DMS114 treated with DMSO at 0.1 percent for 48 hours (cell line): ENCODE measurements around the gene DELE1.

Source experiments
- DNase-seq: peaks from one replicate; lab custom pipeline; 2025; ENCODE audit not compliant: unreplicated experiment; lab: John Stamatoyannopoulos, UW

Gene DELE1

DNA sequence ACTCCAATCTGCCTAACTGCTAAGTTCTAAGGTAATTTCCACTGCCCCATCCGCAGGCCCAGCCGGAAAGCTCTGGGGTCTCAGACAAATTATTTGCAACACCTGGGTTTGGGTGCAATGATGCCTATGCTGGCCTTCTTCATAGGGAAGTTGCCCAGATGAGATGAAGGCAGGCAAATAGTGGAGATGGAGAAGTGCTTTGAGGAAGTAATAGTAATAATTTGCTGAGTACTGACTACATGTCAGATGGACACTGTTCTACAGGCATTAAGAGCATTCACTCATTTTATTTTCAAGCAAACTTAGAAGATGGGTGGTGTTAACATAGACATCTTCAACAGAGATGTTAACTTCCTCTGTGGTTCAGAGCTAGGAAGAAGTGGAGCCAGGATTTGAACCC is 30.5 kb downstream of the DELE1 start:
- DNase-seq: no peak

DNA sequence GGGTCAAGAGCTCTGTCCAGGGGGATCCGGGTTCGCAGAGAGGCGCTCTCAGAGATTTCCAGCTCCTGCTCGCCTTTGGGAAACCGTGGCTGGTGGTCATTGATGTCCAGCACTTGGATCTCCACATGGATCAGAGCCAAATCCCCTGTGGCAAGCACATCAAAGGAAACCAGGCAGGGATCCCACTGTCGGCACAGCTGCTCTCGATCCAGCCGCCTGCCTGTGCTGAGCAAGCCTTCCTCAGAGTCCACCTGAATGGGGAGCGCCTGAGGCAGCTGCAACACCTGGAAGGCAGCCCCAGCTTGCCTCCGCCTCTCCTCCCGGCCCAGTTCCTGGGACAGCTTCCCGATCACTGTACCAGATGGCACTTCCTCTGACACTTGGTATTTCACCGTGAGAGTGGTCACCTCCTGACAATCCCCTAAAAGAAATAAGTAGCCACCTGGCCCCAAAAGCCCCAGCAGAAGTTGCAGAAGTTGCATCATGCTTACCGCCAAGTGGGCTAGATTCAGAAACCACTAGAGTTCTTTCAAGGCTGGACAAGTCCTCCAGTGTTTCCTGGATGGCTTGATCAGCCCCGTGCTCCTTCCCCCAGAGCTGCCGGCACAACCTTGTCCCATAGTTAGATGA is 33.8 kb downstream of the DELE1 start:
- DNase-seq: no peak

DNA sequence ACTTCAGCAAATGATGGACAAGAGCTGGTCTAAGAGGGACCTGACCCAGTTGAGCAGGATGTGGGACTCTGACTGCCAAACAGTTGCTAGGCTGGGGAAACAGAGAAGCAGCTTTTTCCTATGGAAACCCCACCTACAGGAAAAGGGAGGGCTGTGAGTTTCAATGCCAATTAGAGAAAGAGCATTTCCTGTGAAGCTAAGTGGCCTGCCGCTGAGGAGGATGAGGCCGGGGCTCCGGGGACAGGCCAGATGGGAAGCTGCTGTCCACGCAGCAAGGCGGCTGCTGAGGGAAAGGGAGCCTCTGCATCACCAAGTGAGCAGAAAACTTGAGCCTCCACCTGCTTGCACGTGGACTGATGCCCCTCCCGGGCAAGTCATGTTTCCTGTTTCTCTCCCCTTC is 34.4 kb downstream of the DELE1 start, which contains the start of gene PCDH12:
PCDH12 (minus strand) TSS at position 90 of the 400 bp plus-strand sequence. CDS start 351 bp downstream, outside the sequence.
- no peak for DNase-seq

DNA sequence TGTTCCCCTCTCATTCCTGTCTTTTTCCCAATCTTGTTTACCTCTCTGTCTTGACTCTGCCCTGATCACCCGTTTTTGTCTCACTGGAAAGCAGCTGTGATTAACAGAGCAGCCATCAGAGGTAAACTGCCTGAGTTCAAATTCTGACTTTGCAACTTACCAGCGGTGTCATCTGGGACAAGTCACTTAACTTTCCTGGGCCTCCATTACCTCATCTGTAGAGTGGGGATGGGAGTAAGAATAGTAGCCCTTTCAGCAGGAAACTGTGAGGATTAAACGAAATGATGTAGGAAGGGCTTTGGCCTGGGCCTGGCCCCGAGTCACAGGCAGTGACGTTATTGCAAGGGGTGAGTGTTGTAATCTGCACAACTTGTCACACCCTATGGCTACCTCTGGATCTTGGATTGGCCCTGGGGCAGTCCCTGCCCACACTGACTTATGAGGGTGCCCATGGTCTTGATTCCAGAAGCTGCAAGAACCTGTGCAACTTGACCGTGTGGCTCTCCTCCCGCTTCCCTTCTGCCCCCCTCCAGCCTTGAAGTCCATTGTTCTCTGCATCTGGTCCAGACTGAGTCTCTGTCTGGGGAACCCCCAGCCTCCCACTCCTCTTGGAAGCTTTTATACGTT is 35.0 kb downstream of the DELE1 start:
- DNase-seq: no peak

GRCh38 chr5:141960018-141960417 is 36.3 kb downstream of the DELE1 start:
- no peak for DNase-seq

DNA sequence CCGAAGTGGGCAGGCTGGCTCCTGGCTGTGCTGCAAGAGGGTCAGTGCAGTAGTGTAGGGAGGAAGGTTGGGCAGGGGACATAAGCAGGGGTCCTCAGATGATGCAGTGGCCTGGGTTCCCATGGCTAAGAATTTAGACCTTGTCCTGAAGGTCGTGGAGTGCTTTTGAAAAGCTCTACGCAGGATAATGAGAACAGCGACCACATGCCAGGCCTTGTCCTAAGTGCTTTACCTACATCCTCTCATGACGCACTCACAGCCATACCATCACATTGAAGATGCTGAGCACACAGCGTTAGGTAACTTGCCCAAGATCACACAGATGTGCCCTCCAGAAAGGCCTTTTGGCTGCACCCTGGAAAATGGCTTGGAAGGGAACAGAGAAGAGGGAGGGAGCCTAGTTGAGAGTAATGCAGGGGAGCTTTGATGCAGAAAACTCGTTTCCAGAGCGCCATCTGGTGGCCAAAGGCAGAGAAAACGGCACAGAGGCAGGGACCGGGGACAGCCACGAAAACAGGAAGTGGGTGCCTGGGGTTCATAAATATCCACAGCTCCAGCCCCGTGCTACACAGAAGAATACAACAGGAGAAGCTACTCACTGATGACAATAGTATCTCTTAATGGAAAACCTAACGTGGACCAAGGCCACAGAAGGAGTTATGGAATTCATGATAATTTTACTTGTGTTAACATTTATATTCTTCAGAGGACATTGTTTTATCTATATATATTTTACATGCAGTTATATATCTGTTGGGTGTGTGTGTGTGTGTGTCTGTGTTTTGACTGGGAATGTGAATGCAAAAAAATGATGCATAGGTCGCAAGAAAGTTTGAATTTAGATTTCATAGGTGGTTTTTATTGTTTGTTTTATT is 37.0 kb downstream of the DELE1 start:
- DNase-seq: peak; percentile 75

DNA sequence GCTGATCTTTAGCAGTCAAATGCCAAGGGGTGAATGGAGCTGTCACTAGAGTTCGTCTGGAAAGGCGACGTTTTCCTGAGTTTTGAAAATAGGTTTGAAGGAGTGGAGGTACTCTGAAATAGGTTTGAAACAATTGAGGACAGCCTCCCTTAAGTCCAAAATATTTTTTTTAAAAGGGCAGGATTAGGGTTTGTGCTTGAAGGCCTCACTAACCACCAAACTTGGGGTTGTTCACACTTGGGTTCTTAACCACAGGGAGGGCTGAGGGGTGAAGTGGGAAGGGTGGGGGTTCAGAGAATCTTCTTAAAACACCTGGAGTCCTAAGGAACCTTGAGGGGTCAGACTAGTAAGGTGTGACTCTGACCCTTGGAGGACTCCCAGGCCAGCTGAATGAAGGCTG is 37.8 kb downstream of the DELE1 start:
- DNase-seq: no peak

DNA sequence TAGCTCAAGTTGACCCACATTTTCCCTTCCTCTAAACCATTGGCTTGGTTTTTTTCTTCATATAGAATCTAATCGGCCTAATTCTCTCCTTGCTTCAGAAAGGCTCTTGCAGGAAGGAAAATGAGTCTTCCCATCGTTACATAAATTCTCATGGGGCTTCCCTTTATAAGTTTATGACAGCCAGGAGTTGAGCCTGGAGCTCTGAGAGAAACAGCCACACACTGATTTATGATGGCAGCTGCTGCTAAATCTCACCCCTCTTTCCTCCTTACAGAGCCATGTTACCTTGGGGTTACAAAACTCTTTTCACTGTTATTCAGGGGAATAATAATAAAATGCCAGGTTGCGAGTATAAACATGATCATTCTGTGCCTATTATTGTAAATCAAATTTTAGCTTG is 40.0 kb downstream of the DELE1 start:
- DNase-seq: no peak

DNA sequence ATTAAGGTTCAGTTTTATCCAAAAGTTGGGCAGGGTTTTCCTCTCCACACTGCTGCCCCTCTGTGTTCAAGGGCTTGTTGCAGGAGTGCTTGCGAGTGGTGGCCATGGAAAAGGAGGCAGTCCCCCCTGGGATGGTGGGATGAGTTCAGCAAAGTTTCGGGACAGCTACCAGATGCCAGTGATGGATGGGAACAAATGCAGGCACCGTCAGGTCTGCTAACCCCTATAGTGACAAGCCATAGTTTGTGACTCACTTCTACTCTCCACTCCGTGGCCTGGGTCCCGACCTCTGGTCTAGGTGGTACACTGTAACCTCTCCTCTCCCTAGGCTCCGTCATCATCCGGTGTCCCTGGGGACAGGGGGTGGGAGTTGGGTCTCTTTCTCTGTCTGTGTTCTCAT is 41.4 kb downstream of the DELE1 start:
- no peak for DNase-seq

GRCh38 chr5:141966275-141966962 is 42.7 kb downstream of the DELE1 start:
- DNase-seq: no peak

GRCh38 chr5:141966963-141967333 is 43.3 kb downstream of the DELE1 start:
- no peak for DNase-seq

DNA sequence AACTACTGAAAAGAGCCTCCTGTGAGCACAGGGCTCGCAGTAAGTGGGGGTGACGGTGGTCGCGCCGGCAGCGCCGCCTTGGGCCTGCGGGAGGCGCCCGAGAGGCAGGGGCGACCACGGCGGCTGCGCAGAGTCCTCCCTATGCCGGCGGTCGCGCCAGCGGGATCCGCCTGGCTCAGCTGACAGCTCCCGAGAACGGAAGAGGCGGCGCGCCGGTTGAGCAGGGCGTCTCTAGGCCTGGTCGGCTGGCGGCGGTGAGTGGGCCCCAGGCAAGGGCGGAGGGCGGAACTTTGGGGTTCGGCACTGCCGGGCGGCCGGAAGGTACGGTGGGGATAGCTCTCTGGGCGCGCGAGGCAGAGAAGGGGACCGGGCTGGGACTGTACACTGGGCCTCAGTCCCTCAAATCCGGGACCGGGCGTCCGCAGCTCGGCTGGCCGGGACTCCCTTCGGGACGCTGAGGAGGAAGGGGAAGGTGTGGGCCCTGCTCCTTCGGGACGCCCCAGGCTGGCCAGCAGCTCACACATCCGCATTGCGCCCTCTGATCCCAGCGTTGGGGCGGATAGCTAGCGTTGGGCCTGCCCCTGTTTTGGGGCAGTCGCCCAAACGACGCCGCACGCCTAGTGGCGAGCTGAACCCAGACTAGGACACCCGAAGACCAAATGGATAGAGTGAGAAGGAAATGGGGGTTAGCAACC is 45.4 kb downstream of the DELE1 start, which contains the start of gene RNF14:
RNF14 (plus strand) TSS at position 192 of the 695 bp plus-strand sequence. CDS start 4,484 bp downstream, outside the sequence.
- peak; percentile 82 for DNase-seq

GRCh38 chr5:141969783-141970771 is 46.4 kb downstream of the DELE1 start:
- DNase-seq: no peak

- DNase-seq: no peak
These were observed 50.4 kb downstream of the DELE1 start for GRCh38 chr5:141973871-141974595.

GRCh38 chr5:141976176-141976575 is 52.5 kb downstream of the DELE1 start:
- DNase-seq: no peak

- no peak for DNase-seq
These were observed 54.7 kb downstream of the DELE1 start for GRCh38 chr5:141978389-141978788.

DNA sequence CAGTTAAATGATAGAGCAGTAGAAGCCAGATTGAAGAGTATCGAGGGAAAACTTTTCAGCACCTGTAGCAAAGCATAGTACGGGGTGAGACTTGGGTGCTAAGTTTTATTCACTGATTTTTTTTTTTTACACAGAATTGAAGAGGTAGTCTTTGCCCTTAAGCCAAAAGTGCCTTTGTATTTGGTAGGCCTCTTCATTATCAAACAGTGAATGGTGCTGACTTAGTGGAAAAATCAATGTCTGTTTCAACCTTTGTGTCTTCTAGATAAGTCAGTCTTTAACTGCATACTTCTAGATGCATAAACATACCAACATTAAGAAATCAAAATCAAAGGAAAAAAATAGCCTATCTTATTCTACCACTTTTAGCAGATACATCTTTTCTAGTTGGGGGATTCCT is 59.0 kb downstream of the DELE1 start:
- no peak for DNase-seq

- no peak for DNase-seq
These were observed 62.4 kb downstream of the DELE1 start for GRCh38 chr5:141986072-141986471.

GRCh38 chr5:141989720-141990119 is 66.0 kb downstream of the DELE1 start:
- no peak for DNase-seq
